Calu3 (cell line): ENCODE results near the gene RPL13A. TPM values are rescaled to one million over a fixed set of nuclear protein-coding genes. Genes with fewer than 3 reads are reported as not detected.
A peak's percentile ranks its signal among the peaks of the same experiment; 100 is the strongest.

Experiments
- BruUV-seq: library from RNA; stranded (reverse); fragments of 400-500 nt; replicated peaks from 2 replicates; lab custom pipeline; 2021; lab: Mats Ljungman, UMichigan
- CTCF ChIA-PET: fragments of 300-600 bp; sonication (Branson Sonifier 250); formaldehyde crosslinking; loops from one replicate; lab custom pipeline; 2022; ENCODE audit warnings: antibody characterized with exemption; lab: Charles Lee
- DNase-seq: peaks from one replicate; pipeline ENCODE4 v3.0.0; 2022
- H3K27ac Mint-ChIP-seq: one replicate; pipeline ENCODE4 v1.8.0; 2022; ENCODE audit warnings: mixed read lengths; ENCODE audit not compliant: unreplicated experiment
- H3K27me3 Mint-ChIP-seq: one replicate; pipeline ENCODE4 v1.8.0; 2022; ENCODE audit warnings: mixed read lengths; ENCODE audit not compliant: unreplicated experiment
- H3K36me3 Mint-ChIP-seq: one replicate; pipeline ENCODE4 v1.8.0; 2022; ENCODE audit warnings: mild to moderate bottlenecking, moderate library complexity, mixed read lengths; ENCODE audit not compliant: insufficient read depth, unreplicated experiment
- H3K4me1 Mint-ChIP-seq: one replicate; pipeline ENCODE4 v1.8.0; 2022; ENCODE audit warnings: mild to moderate bottlenecking, low read depth, mixed read lengths; ENCODE audit not compliant: unreplicated experiment
- H3K4me3 Mint-ChIP-seq: one replicate; pipeline ENCODE4 v1.8.0; 2022; ENCODE audit warnings: mild to moderate bottlenecking, low read depth, moderate library complexity, mixed read lengths; ENCODE audit not compliant: unreplicated experiment
- H3K9me3 Mint-ChIP-seq: one replicate; pipeline ENCODE4 v1.8.0; 2022; ENCODE audit warnings: low read depth, mixed read lengths; ENCODE audit not compliant: unreplicated experiment
- CTCF ChIP-seq: fragments of 200-600 bp; IDR thresholded peaks from one replicate; pipeline ENCODE4 v1.8.0; 2022; ENCODE audit warnings: antibody characterized with exemption; ENCODE audit not compliant: unreplicated experiment
- intact Hi-C: fragments of 100-400 bp; cut with micrococcal nuclease; formaldehyde crosslinking; loops from one replicate; pipeline ENCODE4 v1.10.0; 2022; ENCODE audit not compliant: unreplicated experiment
- total RNA-seq: library from RNA; stranded (reverse); gene quantifications from 2 replicates; pipeline ENCODE4 v1.2.3, GENCODE V29; 2022

Gene RPL13A
- total RNA-seq, 1 experiment from 2014 or later: 1,993 TPM

- BruUV-seq: no TSS peak
- Mint-ChIP-seq H3K27me3 (no peaks in the 10 kb centered on the region), H3K4me1 (peaks cover 11% of the 10 kb centered on the region), H3K4me3 (peak overlapping the region; percentile 89), H3K27ac (peak overlapping the region; percentile 92), H3K9me3 (no peaks in the 10 kb centered on the region), H3K36me3 (peaks cover 84% of the 10 kb centered on the region)
- no peak for DNase-seq
- intact Hi-C loops: no loop called here
- TF ChIP-seq CTCF: no peak
- CTCF ChIA-PET: no interaction called here
These were observed 10.3 kb downstream of the RPL13A start for GRCh38 chr19:49497789-49498103.

GRCh38 chr19:49498475-49498874 lies 11.1 kb downstream of the RPL13A start:
- Mint-ChIP-seq H3K36me3 (peaks cover 77% of the 10 kb centered on the region), H3K27me3 (no peaks in the 10 kb centered on the region), H3K9me3 (no peaks in the 10 kb centered on the region), H3K4me3 (peak overlapping the region; percentile 12), H3K4me1 (peaks cover 11% of the 10 kb centered on the region), H3K27ac (no peak overlapping the region)
- intact Hi-C loops: no loop called here
- BruUV-seq: no TSS peak
- TF ChIP-seq CTCF: no peak
- CTCF ChIA-PET: interaction anchor here (1.0 kb wide), 1 partner anchor 48 kb away, joined by 3 read pairs; no protein-coding TSS in a partner anchor
- DNase-seq: no peak

- CTCF ChIA-PET: interaction anchor here (1.0 kb wide), 1 partner anchor 48 kb away, joined by 3 read pairs; no protein-coding TSS in a partner anchor
- DNase-seq: no peak
- no peak for TF ChIP-seq CTCF
- peaks cover 70% of the 10 kb centered on the region for H3K36me3 Mint-ChIP-seq
- H3K9me3 Mint-ChIP-seq: no peaks in the 10 kb centered on the region
- H3K4me1 Mint-ChIP-seq: peaks cover 11% of the 10 kb centered on the region
- peak overlapping the region; percentile 12 for H3K4me3 Mint-ChIP-seq
- intact Hi-C loops: no loop called here
- no peak overlapping the region for H3K27ac Mint-ChIP-seq
- H3K27me3 Mint-ChIP-seq: no peaks in the 10 kb centered on the region
- BruUV-seq: no TSS peak
These were observed 11.7 kb downstream of the RPL13A start for GRCh38 chr19:49499030-49499670.

GRCh38 chr19:49502866-49503581 lies 15.6 kb downstream of the RPL13A start:
- DNase-seq: peak; percentile 67
- peaks cover 32% of the 10 kb centered on the region for H3K36me3 Mint-ChIP-seq
- no peaks in the 10 kb centered on the region for H3K27me3 Mint-ChIP-seq
- peaks cover 11% of the 10 kb centered on the region for H3K4me1 Mint-ChIP-seq
- TF ChIP-seq CTCF: peak; percentile 55
- no peak overlapping the region for H3K27ac Mint-ChIP-seq
- CTCF ChIA-PET: interaction anchor here (0.9 to 4.3 kb wide), 3 partner anchors 31 to 67 kb away, joined by 3 to 25 read pairs (median 5); no protein-coding TSS in a partner anchor
- no TSS peak for BruUV-seq
- H3K4me3 Mint-ChIP-seq: no peak overlapping the region
- H3K9me3 Mint-ChIP-seq: no peaks in the 10 kb centered on the region
- intact Hi-C loops: loop anchor here (1.0 kb wide), 1 partner anchor 44 kb away; no protein-coding TSS in a partner anchor
